ENCODE measurements around the gene TRAPPC12.

- TF ChIP-seq, protein P1, sequence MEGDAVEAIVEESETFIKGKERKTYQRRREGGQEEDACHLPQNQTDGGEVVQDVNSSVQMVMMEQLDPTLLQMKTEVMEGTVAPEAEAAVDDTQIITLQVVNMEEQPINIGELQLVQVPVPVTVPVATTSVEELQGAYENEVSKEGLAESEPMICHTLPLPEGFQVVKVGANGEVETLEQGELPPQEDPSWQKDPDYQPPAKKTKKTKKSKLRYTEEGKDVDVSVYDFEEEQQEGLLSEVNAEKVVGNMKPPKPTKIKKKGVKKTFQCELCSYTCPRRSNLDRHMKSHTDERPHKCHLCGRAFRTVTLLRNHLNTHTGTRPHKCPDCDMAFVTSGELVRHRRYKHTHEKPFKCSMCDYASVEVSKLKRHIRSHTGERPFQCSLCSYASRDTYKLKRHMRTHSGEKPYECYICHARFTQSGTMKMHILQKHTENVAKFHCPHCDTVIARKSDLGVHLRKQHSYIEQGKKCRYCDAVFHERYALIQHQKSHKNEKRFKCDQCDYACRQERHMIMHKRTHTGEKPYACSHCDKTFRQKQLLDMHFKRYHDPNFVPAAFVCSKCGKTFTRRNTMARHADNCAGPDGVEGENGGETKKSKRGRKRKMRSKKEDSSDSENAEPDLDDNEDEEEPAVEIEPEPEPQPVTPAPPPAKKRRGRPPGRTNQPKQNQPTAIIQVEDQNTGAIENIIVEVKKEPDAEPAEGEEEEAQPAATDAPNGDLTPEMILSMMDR (IDR thresholded peaks at IDR 0.05; ENCODE audit: insufficient read depth, low read length, poor library complexity, severe bottlenecking): no peak
- TF ChIP-seq EZH2phosphoT487 (conservative IDR thresholded peaks at IDR 0.05; ENCODE audit: low read length): no peak
Observed at GRCh38 chr2:3463186-3463835, 83.8 kb downstream of the TRAPPC12 start.

Data from SU-DHL-6 (cell line).